ENCODE measurements around the gene DLGAP3. TPM values are rescaled to one million over a fixed set of nuclear protein-coding genes. Genes with fewer than 3 reads are reported as not detected.

Gene DLGAP3
- total RNA-seq, 1 experiment from 2014 or later, result 0.27 TPM

GRCh38 chr1:34965597-34965996 is 36.1 kb upstream of the DLGAP3 start (continued):
- TF ChIP-seq, protein P1, sequence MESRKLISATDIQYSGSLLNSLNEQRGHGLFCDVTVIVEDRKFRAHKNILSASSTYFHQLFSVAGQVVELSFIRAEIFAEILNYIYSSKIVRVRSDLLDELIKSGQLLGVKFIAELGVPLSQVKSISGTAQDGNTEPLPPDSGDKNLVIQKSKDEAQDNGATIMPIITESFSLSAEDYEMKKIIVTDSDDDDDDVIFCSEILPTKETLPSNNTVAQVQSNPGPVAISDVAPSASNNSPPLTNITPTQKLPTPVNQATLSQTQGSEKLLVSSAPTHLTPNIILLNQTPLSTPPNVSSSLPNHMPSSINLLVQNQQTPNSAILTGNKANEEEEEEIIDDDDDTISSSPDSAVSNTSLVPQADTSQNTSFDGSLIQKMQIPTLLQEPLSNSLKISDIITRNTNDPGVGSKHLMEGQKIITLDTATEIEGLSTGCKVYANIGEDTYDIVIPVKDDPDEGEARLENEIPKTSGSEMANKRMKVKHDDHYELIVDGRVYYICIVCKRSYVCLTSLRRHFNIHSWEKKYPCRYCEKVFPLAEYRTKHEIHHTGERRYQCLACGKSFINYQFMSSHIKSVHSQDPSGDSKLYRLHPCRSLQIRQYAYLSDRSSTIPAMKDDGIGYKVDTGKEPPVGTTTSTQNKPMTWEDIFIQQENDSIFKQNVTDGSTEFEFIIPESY (IDR thresholded peaks at IDR 0.05; ENCODE audit: extremely low read depth, insufficient replicate concordance, low read length), result no peak
- TF ChIP-seq CTCF (IDR thresholded peaks at IDR 0.05 in 2 of 3, conservative IDR thresholded peaks at IDR 0.05 in 1 of 3; ENCODE audit: borderline replicate concordance in 1 of 3, insufficient read depth in 1 of 3, low read depth in 2 of 3, low read length in 2 of 3), result no peak

DNA sequence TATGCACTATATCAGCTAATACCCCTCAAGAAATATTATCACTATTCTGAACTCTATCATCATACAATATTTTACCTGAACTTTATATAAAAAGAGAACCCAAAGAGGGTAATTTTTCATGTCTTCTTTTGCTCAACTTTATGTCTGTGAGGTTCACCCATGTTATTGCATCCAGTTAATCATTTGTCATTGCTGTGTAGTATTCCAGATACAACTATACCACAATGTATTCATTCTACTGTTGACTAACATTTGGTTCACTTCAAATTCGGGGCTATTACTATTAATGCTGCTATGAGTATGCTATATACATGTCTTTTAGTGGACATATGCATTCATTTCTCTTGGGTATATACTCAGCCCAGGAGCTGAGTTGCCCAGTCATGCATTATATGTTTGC is 21.0 kb upstream of the DLGAP3 start:
- H3K9me3 ChIP-seq (ENCODE audit: control insufficient read depth in 1 of 2, insufficient read depth in 1 of 2, low read depth in 1 of 2, low read length in 2 of 2), result no peaks in the 10 kb centered on the region
- ChIA-PET POLR2A (no interaction called here), RAD21 (ENCODE audit: low non-redundant PET in 1 of 2, low total read pairs in 2 of 2, uncharacterized antibody in 2 of 2, unreplicated experiment in 2 of 2) (no interaction called here), CTCF (no interaction called here)
- no peak overlapping the region for H3K27ac ChIP-seq (ENCODE audit: low read depth, low read length)
- no peaks in the 10 kb centered on the region for H3K9me2 ChIP-seq (ENCODE audit: insufficient read depth)
- no peaks in the 10 kb centered on the region for H3K4me1 ChIP-seq (ENCODE audit: control insufficient read depth in 1 of 2, insufficient read depth in 2 of 2, low read length in 2 of 2)
- no peaks in the 10 kb centered on the region for H3K36me3 ChIP-seq (ENCODE audit: control insufficient read depth in 1 of 2, insufficient read depth in 2 of 2, low read length in 2 of 2)
- no peaks in the 10 kb centered on the region for H3K79me2 ChIP-seq (ENCODE audit: insufficient read depth, low read length)
- no TSS peak for BruUV-seq (replicated peaks)
- DNase-seq (ENCODE audit: low read depth, low spot score), result no peak
- H3K9ac ChIP-seq (ENCODE audit: low read length), result no peak overlapping the region
- H3K4me3 ChIP-seq (replicated peaks in 1 of 2; ENCODE audit: low read depth in 1 of 2, low read length in 2 of 2), result no peak overlapping the region
- no peak overlapping the region for H2AFZ ChIP-seq (ENCODE audit: low read depth, low read length, poor library complexity, severe bottlenecking)
- H3K4me2 ChIP-seq (ENCODE audit: low read length), result no peak overlapping the region
- intact Hi-C loops (cut with micrococcal nuclease), result no loop called here
- no peaks in the 10 kb centered on the region for H3K27me3 ChIP-seq (ENCODE audit: insufficient read depth, low read length)
- ATAC-seq, result no peak
- no peaks in the 10 kb centered on the region for H4K20me1 ChIP-seq (ENCODE audit: insufficient read depth)
- TF ChIP-seq CBX3 (IDR thresholded peaks at IDR 0.05; ENCODE audit: low read depth) (no peak), FOSL1 (IDR thresholded peaks at IDR 0.05; ENCODE audit: low read depth) (no peak), ELF1 (IDR thresholded peaks at IDR 0.05; ENCODE audit: borderline replicate concordance, low read depth) (no peak), TCF7L2 (IDR thresholded peaks at IDR 0.05; ENCODE audit: borderline replicate concordance, extremely low read depth, insufficient read depth, insufficient read length) (no peak), MAX (IDR thresholded peaks at IDR 0.05) (no peak), POLR2A (IDR thresholded peaks at IDR 0.05; ENCODE audit: borderline replicate concordance, extremely low read depth, insufficient read depth, insufficient read length) (no peak), ZFX (IDR thresholded peaks at IDR 0.05) (no peak), ATF3 (IDR thresholded peaks at IDR 0.05) (no peak), JUND (IDR thresholded peaks at IDR 0.05) (no peak), EGR1 (IDR thresholded peaks at IDR 0.05; ENCODE audit: low read depth) (no peak), YY1 (IDR thresholded peaks at IDR 0.05; ENCODE audit: extremely low read depth, insufficient replicate concordance, low read depth, low read length) (no peak), SP1 (IDR thresholded peaks at IDR 0.05; ENCODE audit: low read depth) (no peak), EZH2phosphoT487 (IDR thresholded peaks at IDR 0.05; ENCODE audit: borderline replicate concordance) (no peak), RAD21 (IDR thresholded peaks at IDR 0.05; ENCODE audit: low read depth) (no peak), POLR2AphosphoS5 (IDR thresholded peaks at IDR 0.05; ENCODE audit: low read depth, low read length) (no peak), CTCF (IDR thresholded peaks at IDR 0.05 in 2 of 3, conservative IDR thresholded peaks at IDR 0.05 in 1 of 3; ENCODE audit: borderline replicate concordance in 1 of 3, insufficient read depth in 1 of 3, low read depth in 2 of 3, low read length in 2 of 3) (no peak)
- TF ChIP-seq, protein P1 (IDR thresholded peaks at IDR 0.05; ENCODE audit: extremely low read depth, insufficient replicate concordance, low read length), result no peak

Measured in HCT116 (cell line).